ENCODE data around the gene GRIK2. TPM values are rescaled to one million over a fixed set of nuclear protein-coding genes. Genes with fewer than 3 reads are reported as not detected.

Gene GRIK2
- total and polyA plus RNA-seq, 9 donors = 0.12 to 4.1 (median 0.89) TPM; not detected in 1

DNA sequence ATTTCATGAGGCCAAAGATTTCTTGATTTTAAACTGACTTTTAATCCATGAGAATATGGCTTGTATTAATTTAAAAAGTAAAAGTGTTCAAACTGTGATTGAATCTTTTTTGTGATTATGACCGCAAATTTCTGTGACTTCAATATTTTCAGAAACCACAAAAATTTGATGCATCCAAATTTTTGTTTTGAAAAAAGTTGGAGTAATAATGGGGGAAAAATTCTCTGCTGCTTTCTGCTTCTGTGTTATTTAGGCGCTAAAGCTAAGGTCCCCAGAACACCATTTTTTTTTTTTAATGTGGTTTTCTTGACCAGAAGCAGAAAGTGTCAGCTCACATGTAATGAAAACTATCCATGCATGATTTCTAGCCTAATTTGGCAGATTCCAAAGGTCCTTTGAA is 65.3 kb downstream of the GRIK2 start:
- TF ChIP-seq, protein P1, sequence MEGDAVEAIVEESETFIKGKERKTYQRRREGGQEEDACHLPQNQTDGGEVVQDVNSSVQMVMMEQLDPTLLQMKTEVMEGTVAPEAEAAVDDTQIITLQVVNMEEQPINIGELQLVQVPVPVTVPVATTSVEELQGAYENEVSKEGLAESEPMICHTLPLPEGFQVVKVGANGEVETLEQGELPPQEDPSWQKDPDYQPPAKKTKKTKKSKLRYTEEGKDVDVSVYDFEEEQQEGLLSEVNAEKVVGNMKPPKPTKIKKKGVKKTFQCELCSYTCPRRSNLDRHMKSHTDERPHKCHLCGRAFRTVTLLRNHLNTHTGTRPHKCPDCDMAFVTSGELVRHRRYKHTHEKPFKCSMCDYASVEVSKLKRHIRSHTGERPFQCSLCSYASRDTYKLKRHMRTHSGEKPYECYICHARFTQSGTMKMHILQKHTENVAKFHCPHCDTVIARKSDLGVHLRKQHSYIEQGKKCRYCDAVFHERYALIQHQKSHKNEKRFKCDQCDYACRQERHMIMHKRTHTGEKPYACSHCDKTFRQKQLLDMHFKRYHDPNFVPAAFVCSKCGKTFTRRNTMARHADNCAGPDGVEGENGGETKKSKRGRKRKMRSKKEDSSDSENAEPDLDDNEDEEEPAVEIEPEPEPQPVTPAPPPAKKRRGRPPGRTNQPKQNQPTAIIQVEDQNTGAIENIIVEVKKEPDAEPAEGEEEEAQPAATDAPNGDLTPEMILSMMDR (IDR thresholded peaks at IDR 0.05) = no peak
- TF ChIP-seq POLR2A (IDR thresholded peaks at IDR 0.05) (no peak), EP300 (IDR thresholded peaks at IDR 0.05) (no peak)
- intact Hi-C loops (cut with DNase I) = loop anchor here in 1 of 4 donors (5.0 kb wide), 1 partner anchor 1188 kb away; no protein-coding TSS in a partner anchor
- H3K4me1 ChIP-seq (ENCODE audit: insufficient read depth) = no peaks in the 10 kb centered on the region
- 72 to 93% (median 88%) methylated on average over 2 of the region's 2 CpGs for WGBS, 3 donors
- no peaks in the 10 kb centered on the region for H3K9me3 ChIP-seq
- H3K36me3 ChIP-seq = no peaks in the 10 kb centered on the region
- no peaks in the 10 kb centered on the region for H3K27me3 ChIP-seq
- no peak overlapping the region for H3K4me3 ChIP-seq
- no peak overlapping the region for H3K27ac ChIP-seq
- no peak for DNase-seq

DNA sequence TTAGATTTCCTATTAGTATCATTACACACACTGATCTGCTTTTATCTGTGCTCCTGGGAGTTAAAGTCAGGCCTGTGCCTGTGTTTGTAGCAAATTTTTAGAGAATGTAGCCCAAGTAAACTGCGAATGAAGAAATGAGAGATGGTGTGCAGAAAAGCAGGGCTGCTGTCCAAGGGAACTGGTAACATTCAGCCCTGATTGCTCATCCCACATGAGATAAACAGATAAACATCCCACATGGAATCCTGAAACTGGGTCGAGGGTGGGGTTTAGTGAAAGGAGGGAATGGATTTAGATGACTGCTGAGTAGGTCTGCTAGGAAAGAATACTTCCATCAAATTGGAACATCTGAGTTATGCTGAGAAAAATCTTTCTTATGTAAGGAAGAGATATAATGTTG is 69.1 kb downstream of the GRIK2 start:
- Histone ChIP-seq H3K27me3 (no peaks in the 10 kb centered on the region), H3K4me1 (ENCODE audit: insufficient read depth) (no peaks in the 10 kb centered on the region), H3K9me3 (no peaks in the 10 kb centered on the region), H3K36me3 (no peaks in the 10 kb centered on the region), H3K4me3 (no peak overlapping the region), H3K27ac (no peak overlapping the region)
- WGBS, 3 donors = 52 to 57% (median 54%) methylated on average over 2 of the region's 2 CpGs
- intact Hi-C loops (cut with DNase I) = no loop called here
- no peak for DNase-seq
- no peak for TF ChIP-seq EP300 (IDR thresholded peaks at IDR 0.05)
- TF ChIP-seq, protein P1 (IDR thresholded peaks at IDR 0.05) = no peak
- no peak for TF ChIP-seq POLR2A (IDR thresholded peaks at IDR 0.05)

DNA sequence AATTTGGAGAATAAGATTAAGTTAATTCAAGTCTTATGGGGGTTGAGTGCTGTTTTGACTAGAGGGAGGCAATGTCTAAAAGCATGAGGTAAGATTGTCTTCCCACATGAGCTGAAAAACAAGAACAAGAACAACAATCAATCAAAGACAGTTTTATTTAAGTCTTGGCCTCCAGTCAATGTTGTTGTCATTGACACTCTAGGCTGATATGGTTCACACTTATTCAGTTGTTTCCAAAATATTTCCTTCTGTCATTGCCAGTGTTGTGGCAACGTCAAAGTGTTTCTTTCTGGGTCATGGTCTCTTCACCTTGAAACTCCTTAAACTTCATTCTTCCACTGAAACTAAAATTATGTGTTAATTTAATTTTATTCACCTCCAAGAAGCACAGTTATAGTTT is 72.4 kb downstream of the GRIK2 start:
- Histone ChIP-seq H3K4me1 (ENCODE audit: insufficient read depth) (no peaks in the 10 kb centered on the region), H3K27ac (no peak overlapping the region), H3K9me3 (no peaks in the 10 kb centered on the region), H3K4me3 (no peak overlapping the region), H3K36me3 (no peaks in the 10 kb centered on the region), H3K27me3 (no peaks in the 10 kb centered on the region)
- WGBS, 3 donors = 22 to 46% (median 24%) methylated on average over 1 of the region's 1 CpG
- intact Hi-C loops (cut with DNase I) = no loop called here
- no peak for DNase-seq
- no peak for TF ChIP-seq EP300 (IDR thresholded peaks at IDR 0.05)
- TF ChIP-seq, protein P1 (IDR thresholded peaks at IDR 0.05) = no peak
- TF ChIP-seq POLR2A (IDR thresholded peaks at IDR 0.05) = no peak

DNA sequence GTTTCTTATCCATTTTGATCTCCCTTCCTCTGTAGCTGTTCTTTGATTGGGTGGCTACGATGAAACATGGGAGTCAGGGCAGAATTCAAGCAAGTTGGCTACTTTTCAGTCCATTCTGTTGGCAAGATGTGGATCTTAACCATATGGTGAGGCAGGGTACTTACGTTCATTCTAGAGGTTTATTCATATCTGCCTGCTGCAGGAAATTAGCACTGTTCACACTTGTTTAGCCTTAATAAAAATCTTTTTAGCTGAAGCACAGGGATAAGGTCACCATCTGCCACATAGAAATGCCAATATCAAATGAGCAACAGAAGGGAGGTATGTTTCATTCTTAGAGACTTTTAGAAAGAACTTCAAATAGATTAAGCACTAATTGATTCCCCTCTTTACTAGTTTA is 83.9 kb downstream of the GRIK2 start:
- H3K4me3 ChIP-seq = no peak overlapping the region
- H3K36me3 ChIP-seq = no peaks in the 10 kb centered on the region
- intact Hi-C loops (cut with DNase I) = no loop called here
- no peak overlapping the region for H3K27ac ChIP-seq
- WGBS, 3 donors = 81 to 95% (median 84%) methylated on average over 2 of the region's 2 CpGs
- no peak for DNase-seq
- H3K4me1 ChIP-seq (ENCODE audit: insufficient read depth) = no peaks in the 10 kb centered on the region
- no peaks in the 10 kb centered on the region for H3K27me3 ChIP-seq
- H3K9me3 ChIP-seq = no peaks in the 10 kb centered on the region
- TF ChIP-seq POLR2A (IDR thresholded peaks at IDR 0.05) (no peak), EP300 (IDR thresholded peaks at IDR 0.05) (no peak)
- TF ChIP-seq, protein P1 (IDR thresholded peaks at IDR 0.05) = no peak

All from ovary (tissue), 9 donors.